HUDEP-2 (cell line): ENCODE measurements around the gene SLC6A16.
"Not testable (repeated sequence)": the region's sequence is repeated elsewhere in the genome, so short reads cannot be mapped to it uniquely, and the experiment has no call there.

Source experiments
- DNase-seq, 76 experiments: peaks; one replicate each; lab custom pipeline; 2025; ENCODE audit not compliant: unreplicated experiment in 76 of 76; lab: John Stamatoyannopoulos, UW

The SLC6A16 gene

GRCh38 chr19:49324801-49325576 is at the start of gene SLC6A16:
TSS of gene SLC6A16 (minus strand) at chr19:49325191. CDS start at chr19:49311347, 13,844 bp downstream.
- no peak for DNase-seq

GRCh38 chr19:49373174-49373573 is 48.2 kb upstream of the SLC6A16 start:
- not testable (repeated sequence) for DNase-seq

GRCh38 chr19:49371184-49371583 is 46.2 kb upstream of the SLC6A16 start:
- no peak for DNase-seq

- no peak for DNase-seq
Measured at GRCh38 chr19:49368711-49369358, 43.8 kb upstream of the SLC6A16 start.

GRCh38 chr19:49366110-49366509 is 41.1 kb upstream of the SLC6A16 start:
- no peak for DNase-seq

GRCh38 chr19:49364083-49364737 is 39.2 kb upstream of the SLC6A16 start:
- no peak for DNase-seq

- peak; percentile 86 to 100 (median 99) for DNase-seq
Measured at GRCh38 chr19:49363268-49364082, 38.5 kb upstream of the SLC6A16 start, which contains the start of gene DKKL1. TSS of gene DKKL1 (plus strand) at chr19:49363877. CDS start at chr19:49363999, 122 bp downstream.

GRCh38 chr19:49362929-49363267 is 37.9 kb upstream of the SLC6A16 start:
- peak in 3 of 76 experiments; percentile 30 to 83 (median 44) for DNase-seq

- DNase-seq = no peak
Measured at GRCh38 chr19:49362048-49362928, 37.3 kb upstream of the SLC6A16 start, which contains the start of gene TEAD2. TSS of gene TEAD2 (minus strand) at chr19:49362416. CDS start at chr19:49360075, 2,341 bp downstream.

- DNase-seq = no peak
Measured at GRCh38 chr19:49361438-49362047, 36.6 kb upstream of the SLC6A16 start.

GRCh38 chr19:49359851-49360820 is 35.1 kb upstream of the SLC6A16 start:
- DNase-seq = no peak

- no peak for DNase-seq
Measured at GRCh38 chr19:49357186-49357585, 32.2 kb upstream of the SLC6A16 start.

- no peak for DNase-seq
Measured at GRCh38 chr19:49356382-49356781, 31.4 kb upstream of the SLC6A16 start.

GRCh38 chr19:49355909-49356353 is 30.9 kb upstream of the SLC6A16 start:
- DNase-seq = no peak

GRCh38 chr19:49349567-49349966 is 24.6 kb upstream of the SLC6A16 start:
- DNase-seq = no peak

GRCh38 chr19:49348305-49349189 is 23.6 kb upstream of the SLC6A16 start:
- no peak for DNase-seq

GRCh38 chr19:49347835-49348234 is 22.8 kb upstream of the SLC6A16 start:
- DNase-seq = peak in 4 of 76 experiments; percentile 17 to 32 (median 18)
